Nephron (organoid): ENCODE results near the gene HMCN2.
"Not testable (repeated sequence)": the region's sequence is repeated elsewhere in the genome, so short reads cannot be mapped to it uniquely, and the experiment has no call there.

ENCODE experiments used
- H3K27ac Mint-ChIP-seq, 3 experiments: 2 replicates each; pipeline ENCODE4 v1.8.0; 2020; ENCODE audit warnings: mixed read lengths in 3 of 3, mild to moderate bottlenecking in 2 of 3, moderate library complexity in 1 of 3
- H3K27me3 Mint-ChIP-seq: 2 replicates; pipeline ENCODE4 v1.8.0; 2021; ENCODE audit warnings: low read depth, mild to moderate bottlenecking, moderate library complexity, mixed read lengths
- H3K36me3 Mint-ChIP-seq: 2 replicates; pipeline ENCODE4 v1.8.0; 2020; ENCODE audit warnings: low read depth, mixed read lengths
- H3K4me1 Mint-ChIP-seq: 2 replicates; pipeline ENCODE4 v1.8.0; 2020; ENCODE audit warnings: mixed read lengths
- H3K4me3 Mint-ChIP-seq, 3 experiments: 2 replicates each; pipeline ENCODE4 v1.8.0; 2020; ENCODE audit warnings: mild to moderate bottlenecking in 3 of 3, mixed read lengths in 3 of 3, moderate library complexity in 2 of 3
- H3K9me3 Mint-ChIP-seq: 2 replicates; pipeline ENCODE4 v1.8.0; 2020; ENCODE audit warnings: mixed read lengths
- TF ChIP-seq, protein P1 (sequence below), 3 experiments: fragments of 200-600 bp; sonication (generic); IDR thresholded peaks; one replicate each; pipeline ENCODE4 v1.5.0; 2021; ENCODE audit warnings: antibody characterized with exemption in 3 of 3; ENCODE audit not compliant: unreplicated experiment in 3 of 3

The HMCN2 gene

DNA sequence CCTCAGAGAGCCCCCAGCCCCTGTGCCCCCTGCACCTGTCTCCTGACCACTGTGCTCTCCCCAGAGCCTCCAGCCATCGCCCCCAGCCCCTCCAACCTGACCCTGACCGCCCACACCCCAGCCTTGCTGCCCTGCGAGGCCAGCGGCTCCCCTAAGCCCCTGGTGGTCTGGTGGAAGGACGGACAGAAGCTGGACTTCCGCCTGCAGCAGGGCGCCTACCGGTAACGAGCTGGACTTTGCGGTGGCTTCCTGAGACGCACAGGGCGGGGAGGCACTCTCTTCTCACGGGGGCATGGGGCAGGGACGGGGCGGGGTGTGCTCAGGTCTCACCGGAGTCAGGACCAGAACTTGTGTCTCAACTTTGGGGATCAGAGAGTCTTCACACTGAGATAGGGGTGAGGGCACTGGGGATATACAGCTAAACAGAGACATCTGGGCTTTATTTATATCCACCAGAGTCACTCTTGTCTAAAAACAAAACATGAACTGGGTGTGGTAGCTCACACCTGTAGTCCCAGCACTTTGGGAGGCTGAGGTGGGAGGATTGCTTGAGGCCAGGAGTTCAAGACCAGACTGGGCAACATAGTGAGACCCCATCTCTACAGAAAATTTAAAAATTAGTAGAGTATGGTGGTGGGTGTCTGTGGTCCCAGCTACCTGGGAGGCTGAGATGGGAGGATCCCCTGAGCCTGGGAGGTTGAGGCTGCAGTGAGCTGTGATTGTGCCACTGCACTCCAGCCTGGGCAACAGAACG, 133.1 kb downstream of the HMCN2 start:
- TF ChIP-seq, protein P1, sequence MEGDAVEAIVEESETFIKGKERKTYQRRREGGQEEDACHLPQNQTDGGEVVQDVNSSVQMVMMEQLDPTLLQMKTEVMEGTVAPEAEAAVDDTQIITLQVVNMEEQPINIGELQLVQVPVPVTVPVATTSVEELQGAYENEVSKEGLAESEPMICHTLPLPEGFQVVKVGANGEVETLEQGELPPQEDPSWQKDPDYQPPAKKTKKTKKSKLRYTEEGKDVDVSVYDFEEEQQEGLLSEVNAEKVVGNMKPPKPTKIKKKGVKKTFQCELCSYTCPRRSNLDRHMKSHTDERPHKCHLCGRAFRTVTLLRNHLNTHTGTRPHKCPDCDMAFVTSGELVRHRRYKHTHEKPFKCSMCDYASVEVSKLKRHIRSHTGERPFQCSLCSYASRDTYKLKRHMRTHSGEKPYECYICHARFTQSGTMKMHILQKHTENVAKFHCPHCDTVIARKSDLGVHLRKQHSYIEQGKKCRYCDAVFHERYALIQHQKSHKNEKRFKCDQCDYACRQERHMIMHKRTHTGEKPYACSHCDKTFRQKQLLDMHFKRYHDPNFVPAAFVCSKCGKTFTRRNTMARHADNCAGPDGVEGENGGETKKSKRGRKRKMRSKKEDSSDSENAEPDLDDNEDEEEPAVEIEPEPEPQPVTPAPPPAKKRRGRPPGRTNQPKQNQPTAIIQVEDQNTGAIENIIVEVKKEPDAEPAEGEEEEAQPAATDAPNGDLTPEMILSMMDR (IDR thresholded peaks at IDR 0.05; ENCODE audit: unreplicated experiment in 3 of 3), result no peak
- H3K36me3 Mint-ChIP-seq, result no peaks in the 10 kb centered on the region
- no peak overlapping the region for H3K4me3 Mint-ChIP-seq
- H3K4me1 Mint-ChIP-seq, result no peaks in the 10 kb centered on the region
- H3K9me3 Mint-ChIP-seq, result no peaks in the 10 kb centered on the region
- no peak overlapping the region for H3K27ac Mint-ChIP-seq
- H3K27me3 Mint-ChIP-seq, result peaks cover 13% of the 10 kb centered on the region

DNA sequence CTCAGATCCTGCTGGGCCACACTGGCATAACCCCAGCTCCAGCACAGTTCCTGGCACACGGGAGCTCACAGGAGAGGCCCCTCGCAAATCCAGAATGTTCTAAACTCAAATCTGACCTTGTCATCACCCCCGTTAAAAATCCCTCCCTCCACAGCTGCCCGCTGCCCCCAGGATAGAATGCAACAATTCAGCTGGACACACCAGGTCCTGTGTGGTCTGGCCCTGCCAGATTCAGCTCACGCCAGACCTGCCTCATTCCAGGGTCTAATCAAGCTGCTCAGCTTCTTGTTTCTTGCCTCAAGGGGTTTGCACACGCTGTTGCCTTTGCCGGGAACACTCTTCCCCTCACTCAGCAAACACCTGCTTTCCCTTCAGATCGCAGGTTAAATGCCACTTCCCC, 134.2 kb downstream of the HMCN2 start:
- H3K4me1 Mint-ChIP-seq, result no peaks in the 10 kb centered on the region
- no peak overlapping the region for H3K4me3 Mint-ChIP-seq
- H3K9me3 Mint-ChIP-seq, result no peaks in the 10 kb centered on the region
- H3K27me3 Mint-ChIP-seq, result peaks cover 10% of the 10 kb centered on the region
- H3K27ac Mint-ChIP-seq, result peak overlapping the region in 2 of 3 experiments; percentile 25 to 53
- no peaks in the 10 kb centered on the region for H3K36me3 Mint-ChIP-seq
- TF ChIP-seq, protein P1 (IDR thresholded peaks at IDR 0.05; ENCODE audit: unreplicated experiment in 3 of 3), result no peak

DNA sequence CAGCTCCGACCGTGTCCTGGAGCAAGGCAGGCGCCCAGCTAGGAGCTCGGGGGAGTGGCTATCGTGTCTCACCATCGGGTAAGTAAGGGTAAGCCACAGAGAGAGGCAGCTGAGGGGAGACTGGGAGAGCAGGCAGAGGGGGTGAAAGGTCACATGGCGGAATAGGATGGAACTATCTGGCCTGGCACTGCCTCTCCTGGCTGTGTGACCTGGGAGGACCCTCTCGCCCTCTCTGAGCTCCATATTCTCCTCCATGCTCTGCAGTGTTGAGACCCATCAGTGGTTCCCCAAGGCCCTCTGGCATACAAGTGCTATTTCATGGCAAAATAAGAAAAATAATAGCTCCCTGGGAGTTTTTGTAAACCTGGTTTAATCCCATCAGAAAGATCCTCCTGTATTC, 135.3 kb downstream of the HMCN2 start:
- Mint-ChIP-seq H3K4me3 (no peak overlapping the region), H3K27ac (no peak overlapping the region), H3K36me3 (no peaks in the 10 kb centered on the region), H3K9me3 (no peaks in the 10 kb centered on the region), H3K27me3 (peaks cover 10% of the 10 kb centered on the region), H3K4me1 (no peaks in the 10 kb centered on the region)
- TF ChIP-seq, protein P1 (IDR thresholded peaks at IDR 0.05; ENCODE audit: unreplicated experiment in 3 of 3), result no peak

DNA sequence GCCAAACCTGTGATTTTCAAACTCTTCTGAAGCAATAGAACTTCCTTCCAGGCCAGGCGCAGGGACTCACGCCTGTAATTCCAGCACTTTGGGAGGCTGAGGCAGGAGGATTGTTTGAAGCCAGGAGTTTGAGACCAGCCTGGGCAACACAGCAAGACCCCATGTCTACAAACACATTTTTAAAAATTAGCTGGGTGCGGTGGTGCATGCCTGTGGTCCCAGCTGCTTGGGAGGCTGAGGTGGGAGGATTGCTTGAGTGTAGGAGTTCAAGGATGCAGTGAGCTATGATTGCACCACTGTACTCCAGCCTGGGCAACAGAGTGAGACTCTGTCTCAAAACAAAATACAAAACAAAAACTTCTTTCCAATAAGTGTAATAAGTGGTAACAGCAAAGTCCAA, 136.2 kb downstream of the HMCN2 start:
- not testable (repeated sequence) for H3K9me3 Mint-ChIP-seq, H3K4me3 Mint-ChIP-seq, H3K4me1 Mint-ChIP-seq, H3K27me3 Mint-ChIP-seq, H3K27ac Mint-ChIP-seq, H3K36me3 Mint-ChIP-seq

DNA sequence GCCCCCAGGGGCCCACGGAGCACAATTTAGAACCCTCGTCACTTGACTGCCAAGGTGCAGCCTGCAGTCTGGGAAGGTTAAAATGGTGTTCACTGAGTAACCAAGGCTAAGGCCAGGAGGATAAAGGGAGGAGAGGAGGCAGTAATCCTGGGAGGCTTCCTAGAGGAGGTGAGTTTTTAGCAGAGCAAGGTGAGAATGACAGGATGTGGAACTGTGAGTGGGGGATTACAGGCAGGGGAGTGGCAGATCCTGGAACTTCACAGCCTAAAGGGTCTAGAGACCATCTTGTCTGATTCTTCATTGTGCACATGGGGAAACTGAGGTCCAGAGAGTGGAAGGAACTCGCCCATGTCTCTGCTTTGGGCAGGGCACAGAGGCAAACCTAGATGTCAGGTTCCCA, 136.7 kb downstream of the HMCN2 start:
- Mint-ChIP-seq H3K36me3 (no peaks in the 10 kb centered on the region), H3K27ac (no peak overlapping the region), H3K4me3 (peak overlapping the region in 1 of 3 experiments; percentile 10), H3K27me3 (peaks cover 10% of the 10 kb centered on the region), H3K9me3 (no peaks in the 10 kb centered on the region), H3K4me1 (no peaks in the 10 kb centered on the region)
- TF ChIP-seq, protein P1 (IDR thresholded peaks at IDR 0.05; ENCODE audit: unreplicated experiment in 3 of 3), result no peak

DNA sequence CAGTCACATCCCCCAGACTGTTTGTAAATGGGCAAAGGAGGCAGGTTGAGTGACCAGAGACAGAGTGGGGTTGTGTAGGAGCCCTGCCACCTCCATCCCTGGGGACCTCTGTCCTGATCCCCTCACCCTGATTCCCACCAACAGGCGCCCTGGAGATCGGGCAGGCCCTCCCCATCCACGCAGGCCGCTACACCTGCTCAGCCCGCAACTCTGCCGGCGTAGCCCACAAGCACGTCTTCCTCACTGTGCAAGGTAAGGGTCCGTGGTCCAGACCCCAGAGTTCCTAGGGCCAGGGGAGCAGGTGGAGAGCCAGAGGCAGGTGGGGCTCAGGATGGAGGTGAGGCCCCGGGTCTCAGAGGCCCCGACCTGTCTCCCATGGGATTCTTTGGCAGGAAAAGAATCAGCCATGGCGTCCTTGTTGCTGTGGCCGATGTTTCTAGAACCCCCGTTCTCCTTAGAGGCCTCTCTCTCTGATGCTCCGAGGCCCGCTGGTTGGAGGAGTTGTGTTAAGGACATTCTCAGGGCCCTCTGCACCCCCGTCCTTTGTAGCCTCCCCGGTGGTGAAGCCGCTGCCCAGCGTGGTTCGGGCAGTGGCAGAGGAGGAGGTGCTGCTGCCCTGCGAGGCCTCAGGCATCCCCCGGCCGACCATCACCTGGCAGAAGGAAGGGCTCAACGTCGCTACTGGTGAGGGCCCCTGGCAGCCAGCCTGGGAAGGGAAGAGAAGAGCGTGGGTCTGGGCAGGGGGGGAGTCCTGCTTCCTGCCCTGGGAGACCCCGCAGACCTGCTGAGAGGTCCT, 137.3 kb downstream of the HMCN2 start:
- no peaks in the 10 kb centered on the region for H3K4me1 Mint-ChIP-seq
- H3K27ac Mint-ChIP-seq, result no peak overlapping the region
- no peak overlapping the region for H3K4me3 Mint-ChIP-seq
- H3K27me3 Mint-ChIP-seq, result peaks cover 10% of the 10 kb centered on the region
- no peaks in the 10 kb centered on the region for H3K9me3 Mint-ChIP-seq
- TF ChIP-seq, protein P1 (IDR thresholded peaks at IDR 0.05; ENCODE audit: unreplicated experiment in 3 of 3), result no peak
- H3K36me3 Mint-ChIP-seq, result no peaks in the 10 kb centered on the region
